Activated CD8-positive, alpha-beta memory T cell treated with anti-CD3 and anti-CD28 coated beads, Interleukin-2, amount 50 U/mL, for 48 hours (primary cell): ENCODE data around the gene TACC3.

ENCODE experiments used
- DNase-seq: peaks from one replicate; pipeline ENCODE4 v3.0.0-alpha.2; 2020

Gene TACC3

GRCh38 chr4:1762264-1763010, 41.1 kb downstream of the TACC3 start:
- no peak for DNase-seq

- DNase-seq, result no peak
Measured at GRCh38 chr4:1763070-1763549, 41.8 kb downstream of the TACC3 start.

GRCh38 chr4:1763550-1764080, 42.3 kb downstream of the TACC3 start:
- DNase-seq, result no peak

GRCh38 chr4:1764670-1765069, 43.3 kb downstream of the TACC3 start:
- no peak for DNase-seq

- no peak for DNase-seq
Measured at GRCh38 chr4:1765409-1766072, 44.2 kb downstream of the TACC3 start.

- no peak for DNase-seq
Measured at GRCh38 chr4:1766106-1767060, 45.1 kb downstream of the TACC3 start.

GRCh38 chr4:1767061-1767769, 45.9 kb downstream of the TACC3 start:
- DNase-seq, result no peak

GRCh38 chr4:1767770-1768366, 46.5 kb downstream of the TACC3 start:
- DNase-seq, result no peak

- no peak for DNase-seq
Measured at GRCh38 chr4:1768367-1769034, 47.2 kb downstream of the TACC3 start.

GRCh38 chr4:1769692-1770091, 48.4 kb downstream of the TACC3 start:
- DNase-seq, result no peak

GRCh38 chr4:1770245-1770644, 48.9 kb downstream of the TACC3 start:
- no peak for DNase-seq

- no peak for DNase-seq
Measured at GRCh38 chr4:1770791-1771231, 49.5 kb downstream of the TACC3 start.

GRCh38 chr4:1771555-1772305, 50.4 kb downstream of the TACC3 start:
- DNase-seq, result no peak

GRCh38 chr4:1772853-1773538, 51.7 kb downstream of the TACC3 start:
- DNase-seq, result no peak

- DNase-seq, result no peak
Measured at GRCh38 chr4:1773754-1774153, 52.4 kb downstream of the TACC3 start.

- no peak for DNase-seq
Measured at GRCh38 chr4:1775731-1776500, 54.6 kb downstream of the TACC3 start.

- no peak for DNase-seq
Measured at GRCh38 chr4:1776521-1777161, 55.3 kb downstream of the TACC3 start.

GRCh38 chr4:1777822-1778641, 56.7 kb downstream of the TACC3 start:
- DNase-seq, result no peak
